CD14-positive monocyte (primary cell): ENCODE results near the gene BACE2. TPM values are rescaled to one million over a fixed set of nuclear protein-coding genes. Genes with fewer than 3 reads are reported as not detected.
A peak's percentile ranks its signal among the peaks of the same experiment; 100 is the strongest.

Experiments used
- DNase-seq, 3 donors: peaks; one replicate each; pipeline ENCODE4 v3.0.0-alpha.2; 2011 to 2022
- H2AFZ ChIP-seq: 2 replicates; pipeline ENCODE4 v1.6.0; 2012; ENCODE audit warnings: mild to moderate bottlenecking, low read depth, low read length, inconsistent platforms; ENCODE audit not compliant: insufficient read depth, poor library complexity, severe bottlenecking
- H3K27ac ChIP-seq, 2 donors: 1 replicate in 1 of 2; 2 replicates in 1 of 2; pipeline ENCODE4 v1.5.1; 2012 to 2013; ENCODE audit warnings: low read length in 2 of 2, control low read depth in 1 of 2, inconsistent platforms in 1 of 2, low read depth in 1 of 2, mild to moderate bottlenecking in 1 of 2
- H3K27me3 ChIP-seq, 2 donors: one replicate each; pipeline versions ENCODE4 v1.6.0 to v1.6.1; 2011 to 2013; ENCODE audit warnings: low read length in 2 of 2; ENCODE audit not compliant: control insufficient read depth in 2 of 2, insufficient read depth in 2 of 2
- H3K36me3 ChIP-seq, 2 donors: replicated peaks in 1 of 2; 1 replicate in 1 of 2; 2 replicates in 1 of 2; pipeline versions ENCODE4 v1.5.1 to v1.6.1; 2012 to 2013; ENCODE audit warnings: low read length in 2 of 2, control low read depth in 1 of 2, inconsistent platforms in 1 of 2, mild to moderate bottlenecking in 1 of 2; ENCODE audit not compliant: insufficient read depth in 2 of 2, control insufficient read depth in 1 of 2
- H3K4me1 ChIP-seq, 2 donors: 1 replicate in 1 of 2; 2 replicates in 1 of 2; pipeline versions ENCODE4 v1.5.1 to v1.6.1; 2012 to 2013; ENCODE audit warnings: low read length in 2 of 2, control low read depth in 1 of 2, inconsistent platforms in 1 of 2, mild to moderate bottlenecking in 1 of 2, moderate library complexity in 1 of 2; ENCODE audit not compliant: insufficient read depth in 2 of 2, control insufficient read depth in 1 of 2
- H3K4me2 ChIP-seq: replicated peaks from 2 replicates; pipeline ENCODE3; 2012; ENCODE audit warnings: low read length, moderate library complexity, mild to moderate bottlenecking; ENCODE audit not compliant: poor library complexity, severe bottlenecking; ENCODE audit errors: extremely low read depth
- H3K4me3 ChIP-seq, 3 experiments: fragments of 200-600 bp in 1 of 3; sonication (generic) in 1 of 3; replicated peaks in 1 of 3; 1 replicate in 2 of 3; 2 replicates in 1 of 3; pipeline ENCODE4 v1.5.1; 2011 to 2013; ENCODE audit warnings: low read length in 3 of 3, mild to moderate bottlenecking in 3 of 3, control low read depth in 2 of 3, low read depth in 2 of 3, inconsistent platforms in 1 of 3, moderate library complexity in 1 of 3
- H3K79me2 ChIP-seq: 2 replicates; pipeline ENCODE4 v1.6.0; 2012; ENCODE audit warnings: mild to moderate bottlenecking, control low read depth, inconsistent platforms, low read length, moderate library complexity; ENCODE audit not compliant: insufficient read depth
- H3K9ac ChIP-seq: 2 replicates; pipeline ENCODE4 v1.6.0; 2017; ENCODE audit warnings: low read length, mild to moderate bottlenecking; ENCODE audit not compliant: insufficient read depth, poor library complexity, severe bottlenecking
- H3K9me3 ChIP-seq, 2 donors: replicated peaks in 1 of 2; 1 replicate in 1 of 2; 2 replicates in 1 of 2; pipeline versions ENCODE4 v1.5.1 to v1.6.1; 2012 to 2013; ENCODE audit warnings: low read length in 2 of 2, control low read depth in 1 of 2; ENCODE audit not compliant: control insufficient read depth in 1 of 2, insufficient read depth in 1 of 2
- H4K20me1 ChIP-seq: 2 replicates; pipeline ENCODE4 v1.6.0; 2012; ENCODE audit warnings: mild to moderate bottlenecking, low read length, control low read depth, moderate library complexity; ENCODE audit not compliant: insufficient read depth
- H3K27ac Mint-ChIP-seq, 7 donors: one replicate each; pipeline ENCODE4 v1.8.0; 2020; ENCODE audit warnings: mild to moderate bottlenecking in 7 of 7, mixed read lengths in 7 of 7, moderate library complexity in 6 of 7, inconsistent platforms in 2 of 7
- H3K27me3 Mint-ChIP-seq, 3 donors: one replicate each; pipeline ENCODE4 v1.8.0; 2021 to 2022; ENCODE audit warnings: low read depth in 3 of 3, mild to moderate bottlenecking in 3 of 3, mixed read lengths in 3 of 3, moderate library complexity in 3 of 3, inconsistent platforms in 1 of 3
- H3K36me3 Mint-ChIP-seq, 2 donors: one replicate each; pipeline ENCODE4 v1.8.0; 2020; ENCODE audit warnings: mixed read lengths in 2 of 2, inconsistent platforms in 1 of 2, mild to moderate bottlenecking in 1 of 2
- H3K4me1 Mint-ChIP-seq: one replicate; pipeline ENCODE4 v1.8.0; 2020; ENCODE audit warnings: mild to moderate bottlenecking, mixed read lengths
- H3K4me3 Mint-ChIP-seq, 2 donors: one replicate each; pipeline ENCODE4 v1.8.0; 2020; ENCODE audit warnings: mild to moderate bottlenecking in 2 of 2, mixed read lengths in 2 of 2, moderate library complexity in 1 of 2
- H3K9me3 Mint-ChIP-seq, 7 donors: one replicate each; pipeline ENCODE4 v1.8.0; 2020 to 2022; ENCODE audit warnings: mixed read lengths in 7 of 7, mild to moderate bottlenecking in 6 of 7, moderate library complexity in 6 of 7, inconsistent platforms in 2 of 7
- WGBS: methylation state at CpG from one replicate; pipeline ENCODE4 v1.1.5; 2013; ENCODE audit warnings: missing lambda C conversion rate; ENCODE audit not compliant: insufficient coverage; 5-methylcytosine and 5-hydroxymethylcytosine counted together
- intact Hi-C, 2 donors: fragments of 100-400 bp; cut with micrococcal nuclease; formaldehyde crosslinking; loops; one replicate each; pipeline versions ENCODE4 v1.15.0 to v1.15.1; 2023
- polyA plus RNA-seq, 3 donors: library from polyadenylated mRNA; depleted of rRNA in 1 of 3; unstranded in 2 of 3; stranded (reverse) in 1 of 3; fragments of 300-500 nt in 2 of 3; fragments of >200 nt in 1 of 3; fragmentation: Illumina TruSeq in 2 of 3; gene quantifications; 1 replicate in 2 of 3; 2 replicates in 1 of 3; pipeline ENCODE4 v1.2.3, GENCODE V29; 2012 to 2021
- TF ChIP-seq, protein P1 (sequence below): fragments of 200-600 bp; IDR thresholded peaks from one replicate; pipeline ENCODE4 v1.8.0; 2022; ENCODE audit warnings: antibody characterized with exemption, mild to moderate bottlenecking

The BACE2 gene
- polyA plus RNA-seq, 3 donors = 0.05 to 0.26 TPM; not detected in 1

DNA sequence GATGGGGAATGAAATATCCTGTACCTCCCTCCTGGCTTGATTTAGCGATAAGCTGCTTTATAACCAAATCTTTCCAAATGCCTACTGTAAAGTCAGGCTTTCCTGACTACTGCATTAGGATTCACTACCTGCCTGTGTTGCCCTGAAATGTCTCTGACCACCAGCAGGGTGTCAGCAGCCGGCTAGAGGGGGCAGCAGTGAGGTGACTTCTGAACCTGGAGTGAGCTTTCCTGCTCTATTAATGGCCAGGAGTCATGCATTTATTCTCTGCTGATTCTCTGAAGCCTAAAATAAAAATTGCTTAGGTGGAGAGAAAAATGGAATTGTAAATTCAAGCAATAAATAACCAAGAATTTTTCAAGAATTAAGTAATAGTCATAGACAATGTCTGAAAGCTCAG, 2.5 kb downstream of the BACE2 start:
- Mint-ChIP-seq H3K4me3 (no peak overlapping the region), H3K27ac (no peak overlapping the region), H3K4me1 (peaks cover 6% of the 10 kb centered on the region), H3K36me3 (no peaks in the 10 kb centered on the region), H3K27me3 (peaks cover 46 to 55% (median 53%) of the 10 kb centered on the region in 3 donors), H3K9me3 (peaks cover 0 to 7% (median 0%) of the 10 kb centered on the region in 7 donors)
- Histone ChIP-seq H3K27ac (no peak overlapping the region), H4K20me1 (no peaks in the 10 kb centered on the region), H2AFZ (no peak overlapping the region), H3K27me3 (peaks cover 42 to 55% of the 10 kb centered on the region in 2 donors), H3K4me3 (no peak overlapping the region), H3K4me2 (no peak overlapping the region), H3K9ac (no peak overlapping the region), H3K4me1 (peaks cover 7 to 13% of the 10 kb centered on the region in 2 donors), H3K79me2 (no peaks in the 10 kb centered on the region), H3K9me3 (peaks cover 0 to 3% of the 10 kb centered on the region in 2 donors), H3K36me3 (no peaks in the 10 kb centered on the region)
- DNase-seq = no peak
- TF ChIP-seq, protein P1, sequence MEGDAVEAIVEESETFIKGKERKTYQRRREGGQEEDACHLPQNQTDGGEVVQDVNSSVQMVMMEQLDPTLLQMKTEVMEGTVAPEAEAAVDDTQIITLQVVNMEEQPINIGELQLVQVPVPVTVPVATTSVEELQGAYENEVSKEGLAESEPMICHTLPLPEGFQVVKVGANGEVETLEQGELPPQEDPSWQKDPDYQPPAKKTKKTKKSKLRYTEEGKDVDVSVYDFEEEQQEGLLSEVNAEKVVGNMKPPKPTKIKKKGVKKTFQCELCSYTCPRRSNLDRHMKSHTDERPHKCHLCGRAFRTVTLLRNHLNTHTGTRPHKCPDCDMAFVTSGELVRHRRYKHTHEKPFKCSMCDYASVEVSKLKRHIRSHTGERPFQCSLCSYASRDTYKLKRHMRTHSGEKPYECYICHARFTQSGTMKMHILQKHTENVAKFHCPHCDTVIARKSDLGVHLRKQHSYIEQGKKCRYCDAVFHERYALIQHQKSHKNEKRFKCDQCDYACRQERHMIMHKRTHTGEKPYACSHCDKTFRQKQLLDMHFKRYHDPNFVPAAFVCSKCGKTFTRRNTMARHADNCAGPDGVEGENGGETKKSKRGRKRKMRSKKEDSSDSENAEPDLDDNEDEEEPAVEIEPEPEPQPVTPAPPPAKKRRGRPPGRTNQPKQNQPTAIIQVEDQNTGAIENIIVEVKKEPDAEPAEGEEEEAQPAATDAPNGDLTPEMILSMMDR = no peak
- intact Hi-C loops = no loop called here
- no CpG with 5 or more reads among the region's 2 CpGs for WGBS

DNA sequence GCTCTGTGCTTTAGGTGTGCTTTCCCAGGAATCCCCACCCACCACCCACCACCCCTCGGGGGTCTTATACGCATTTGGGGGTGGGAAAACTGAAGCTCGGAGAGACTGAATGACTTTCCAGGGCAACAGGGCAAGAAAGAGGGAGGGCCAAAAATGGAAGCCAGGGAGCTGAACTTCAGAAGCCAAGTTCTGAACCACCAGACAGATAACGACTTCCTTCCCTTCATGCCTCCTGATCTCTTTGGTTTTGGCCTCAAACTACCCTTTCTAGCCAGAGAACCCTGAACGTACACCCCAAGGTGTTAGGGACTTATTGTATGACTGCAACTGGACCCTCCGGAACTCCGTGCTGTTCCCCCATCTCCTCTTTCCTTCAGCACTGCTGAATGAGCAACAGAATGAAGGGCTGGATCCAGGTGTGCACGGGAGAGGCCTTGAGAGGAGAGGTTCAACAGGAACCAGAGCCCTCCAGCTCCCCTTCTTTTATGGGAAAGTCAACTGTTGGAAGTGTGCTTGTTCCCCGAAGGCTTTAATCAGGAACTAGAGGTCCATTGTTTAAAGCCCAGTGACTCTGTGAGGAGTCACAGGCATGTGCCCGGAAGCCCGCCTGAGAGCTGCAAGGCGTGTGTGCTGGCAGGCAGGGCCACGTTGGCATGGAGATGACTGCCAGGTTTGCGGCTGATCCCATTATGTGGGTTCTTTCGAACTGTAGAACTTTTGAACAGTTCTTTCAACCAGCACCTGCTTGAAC, 3.1 kb downstream of the BACE2 start:
- Histone ChIP-seq H3K79me2 (no peaks in the 10 kb centered on the region), H4K20me1 (no peaks in the 10 kb centered on the region), H3K4me2 (no peak overlapping the region), H3K9me3 (peaks cover 0 to 3% of the 10 kb centered on the region in 2 donors), H3K36me3 (no peaks in the 10 kb centered on the region), H3K27ac (no peak overlapping the region), H3K9ac (no peak overlapping the region), H3K4me1 (peaks cover 7 to 13% of the 10 kb centered on the region in 2 donors), H3K4me3 (no peak overlapping the region), H3K27me3 (peaks cover 37 to 49% of the 10 kb centered on the region in 2 donors), H2AFZ (no peak overlapping the region)
- Mint-ChIP-seq H3K27ac (no peak overlapping the region), H3K27me3 (peaks cover 41 to 50% (median 49%) of the 10 kb centered on the region in 3 donors), H3K4me3 (peak overlapping the region in 1 of 2 donors; percentile 2), H3K9me3 (peaks cover 0 to 5% (median 0%) of the 10 kb centered on the region in 7 donors), H3K4me1 (peaks cover 6% of the 10 kb centered on the region), H3K36me3 (no peaks in the 10 kb centered on the region)
- intact Hi-C loops = no loop called here
- no peak for DNase-seq
- TF ChIP-seq, protein P1 = no peak
- WGBS = 81% methylated on average over 6 of the region's 15 CpGs
